CD4-positive, alpha-beta memory T cell (primary cell): ENCODE data around the gene SLC17A3. TPM values are rescaled to one million over a fixed set of nuclear protein-coding genes. Genes with fewer than 3 reads are reported as not detected.

ENCODE experiments used
- CTCF ChIA-PET: fragments of 350-600 bp; sonication (Branson Sonifier 250); formaldehyde crosslinking; loops from one replicate; lab custom pipeline; 2021; ENCODE audit warnings: inconsistent platforms; ENCODE audit not compliant: partially characterized antibody; lab: Charles Lee
- POLR2A ChIA-PET: fragments of 350-600 bp; sonication (Branson Sonifier 250); formaldehyde crosslinking; loops from one replicate; lab custom pipeline; 2021; ENCODE audit not compliant: partially characterized antibody; lab: Charles Lee
- DNase-seq, 5 donors: peaks; one replicate each; pipeline versions ENCODE4 v3.0.0 to v3.0.0-alpha.2; 2020 to 2022; ENCODE audit warnings: mixed read lengths in 1 of 5
- H3K27ac ChIP-seq: one replicate; pipeline ENCODE4 v1.7.0; 2013; ENCODE audit warnings: low read depth, low read length
- H3K27me3 ChIP-seq: 2 replicates; pipeline ENCODE4 v1.7.0; 2013; ENCODE audit warnings: mild to moderate bottlenecking, low read length, moderate library complexity; ENCODE audit not compliant: insufficient read depth
- H3K36me3 ChIP-seq: 2 replicates; pipeline ENCODE4 v1.7.0; 2013; ENCODE audit warnings: mild to moderate bottlenecking, low read length, moderate library complexity; ENCODE audit not compliant: insufficient read depth
- H3K4me1 ChIP-seq: 2 replicates; pipeline ENCODE4 v1.7.0; 2013; ENCODE audit warnings: mild to moderate bottlenecking, low read length, moderate library complexity; ENCODE audit not compliant: insufficient read depth
- H3K4me3 ChIP-seq, 2 donors: one replicate each; pipeline ENCODE4 v1.7.0; 2013; ENCODE audit warnings: low read length in 2 of 2, mild to moderate bottlenecking in 1 of 2
- H3K9me3 ChIP-seq, 2 donors: one replicate each; pipeline ENCODE4 v1.7.0; 2013; ENCODE audit warnings: low read length in 2 of 2, control low read depth in 1 of 2; ENCODE audit not compliant: control insufficient read depth in 1 of 2
- H3K27ac Mint-ChIP-seq, 7 donors: one replicate each; pipeline ENCODE4 v1.8.0; 2020 to 2021; ENCODE audit warnings: mixed read lengths in 7 of 7, mild to moderate bottlenecking in 6 of 7, inconsistent platforms in 3 of 7, moderate library complexity in 3 of 7
- H3K27me3 Mint-ChIP-seq, 2 donors: one replicate each; pipeline ENCODE4 v1.8.0; 2020 to 2021; ENCODE audit warnings: mixed read lengths in 2 of 2
- H3K36me3 Mint-ChIP-seq, 2 donors: one replicate each; pipeline ENCODE4 v1.8.0; 2020 to 2021; ENCODE audit warnings: mixed read lengths in 2 of 2, inconsistent platforms in 1 of 2, mild to moderate bottlenecking in 1 of 2
- H3K4me1 Mint-ChIP-seq, 4 donors: one replicate each; pipeline ENCODE4 v1.8.0; 2020 to 2021; ENCODE audit warnings: mixed read lengths in 4 of 4, mild to moderate bottlenecking in 1 of 4
- H3K4me3 Mint-ChIP-seq, 8 donors: one replicate each; pipeline ENCODE4 v1.8.0; 2020 to 2021; ENCODE audit warnings: mixed read lengths in 8 of 8, mild to moderate bottlenecking in 7 of 8, moderate library complexity in 6 of 8, inconsistent platforms in 3 of 8
- H3K9me3 Mint-ChIP-seq, 8 donors: one replicate each; pipeline ENCODE4 v1.8.0; 2020 to 2021; ENCODE audit warnings: mixed read lengths in 8 of 8, mild to moderate bottlenecking in 5 of 8, inconsistent platforms in 3 of 8, moderate library complexity in 1 of 8
- intact Hi-C: fragments of 100-400 bp; cut with micrococcal nuclease; formaldehyde crosslinking; loops from one replicate; pipeline ENCODE4 v1.15.1; 2023
- polyA plus RNA-seq, 2 donors: library from polyadenylated mRNA; unstranded; fragments of 300-500 nt; fragmentation: Illumina TruSeq; gene quantifications; one replicate each; pipeline ENCODE4 v1.2.3, GENCODE V29; 2021
- total RNA-seq, 2 experiments: library from RNA; stranded (reverse); gene quantifications; one replicate each; pipeline ENCODE4 v1.2.3, GENCODE V29; 2021

Gene SLC17A3
- total and polyA plus RNA-seq, 4 experiments from 2014 or later = 0.75 to 1.00 (median 0.81) TPM; not detected in 1

DNA sequence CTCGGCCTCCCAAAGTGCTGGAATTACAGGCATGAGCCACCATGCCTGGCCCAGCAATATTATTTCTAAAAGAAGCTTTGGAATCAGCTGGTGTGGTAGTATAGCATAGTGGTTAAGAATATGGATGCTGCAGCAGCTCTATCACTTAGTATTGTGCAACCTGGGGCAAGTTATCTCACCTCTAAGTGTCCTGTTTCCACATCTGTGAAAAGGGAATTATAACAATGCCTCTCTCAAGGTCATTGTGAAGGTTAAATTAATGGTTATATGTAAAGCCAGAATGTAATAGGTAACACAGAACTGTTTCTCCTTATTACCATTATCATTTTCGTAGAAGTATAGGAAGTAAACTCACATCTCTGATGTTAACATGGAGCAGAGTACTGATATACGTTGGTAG, 42.3 kb upstream of the SLC17A3 start:
- Histone ChIP-seq H3K36me3 (no peaks in the 10 kb centered on the region), H3K27me3 (no peaks in the 10 kb centered on the region), H3K27ac (no peak overlapping the region), H3K4me3 (no peak overlapping the region), H3K4me1 (no peaks in the 10 kb centered on the region), H3K9me3 (no peaks in the 10 kb centered on the region)
- POLR2A ChIA-PET = no interaction called here
- Mint-ChIP-seq H3K4me1 (no peaks in the 10 kb centered on the region), H3K4me3 (no peak overlapping the region), H3K9me3 (no peaks in the 10 kb centered on the region), H3K27ac (no peak overlapping the region), H3K27me3 (peaks cover 4 to 7% of the 10 kb centered on the region in 2 donors), H3K36me3 (no peaks in the 10 kb centered on the region)
- no peak for DNase-seq
- intact Hi-C loops = no loop called here
- CTCF ChIA-PET = interaction anchor here (0.8 kb wide), 1 partner anchor 12 kb away, joined by 3 read pairs; no protein-coding TSS in a partner anchor

DNA sequence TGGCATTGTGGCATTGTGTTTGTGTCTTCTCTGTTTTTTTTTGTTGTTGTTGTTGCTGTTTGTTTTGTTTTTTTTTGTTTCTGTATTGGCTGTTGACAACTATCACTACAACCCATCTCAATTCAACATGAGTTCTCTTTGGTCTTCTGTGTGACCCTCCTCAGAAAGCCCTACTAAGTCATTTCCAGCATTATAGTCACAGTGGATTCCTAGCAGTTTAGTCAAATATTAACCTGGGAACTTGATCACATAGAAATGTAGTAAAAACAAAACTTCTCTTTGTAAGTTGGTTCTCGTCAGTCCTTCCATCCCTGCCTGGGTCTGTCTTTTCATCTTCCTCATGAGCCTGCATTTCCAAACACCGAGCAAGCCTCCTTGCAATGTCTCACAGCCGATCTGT, 39.7 kb upstream of the SLC17A3 start:
- Mint-ChIP-seq H3K4me1 (no peaks in the 10 kb centered on the region), H3K27me3 (peaks cover 4 to 7% of the 10 kb centered on the region in 2 donors), H3K4me3 (no peak overlapping the region), H3K36me3 (no peaks in the 10 kb centered on the region), H3K27ac (no peak overlapping the region), H3K9me3 (no peaks in the 10 kb centered on the region)
- Histone ChIP-seq H3K27ac (no peak overlapping the region), H3K36me3 (no peaks in the 10 kb centered on the region), H3K4me3 (no peak overlapping the region), H3K4me1 (no peaks in the 10 kb centered on the region), H3K27me3 (no peaks in the 10 kb centered on the region), H3K9me3 (no peaks in the 10 kb centered on the region)
- POLR2A ChIA-PET = no interaction called here
- DNase-seq = no peak
- CTCF ChIA-PET = no interaction called here
- intact Hi-C loops = no loop called here

DNA sequence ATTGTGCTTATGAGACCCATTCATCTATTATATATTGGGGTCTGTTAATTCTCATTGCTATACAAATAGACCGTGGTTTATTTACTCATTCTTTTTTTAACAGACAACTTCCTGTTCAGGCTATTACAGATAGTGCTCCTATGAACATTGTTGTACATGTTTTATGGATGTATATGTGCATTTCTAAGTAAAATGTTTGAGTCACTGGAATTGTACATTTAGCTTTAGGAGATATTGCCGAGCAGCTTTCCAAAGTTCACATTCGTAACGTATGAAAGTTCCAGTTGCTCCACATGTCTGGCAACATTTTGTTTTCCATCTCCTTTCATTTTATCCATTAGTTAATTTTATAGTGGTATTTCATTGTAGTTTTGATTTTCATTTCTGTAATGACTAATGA, 37.3 kb upstream of the SLC17A3 start:
- Mint-ChIP-seq H3K27me3 (peaks cover 4 to 13% of the 10 kb centered on the region in 2 donors), H3K36me3 (no peaks in the 10 kb centered on the region), H3K9me3 (no peaks in the 10 kb centered on the region), H3K4me1 (no peaks in the 10 kb centered on the region), H3K27ac (no peak overlapping the region), H3K4me3 (no peak overlapping the region)
- Histone ChIP-seq H3K9me3 (no peaks in the 10 kb centered on the region), H3K27me3 (no peaks in the 10 kb centered on the region), H3K27ac (no peak overlapping the region), H3K4me1 (no peaks in the 10 kb centered on the region), H3K36me3 (no peaks in the 10 kb centered on the region), H3K4me3 (no peak overlapping the region)
- intact Hi-C loops = no loop called here
- ChIA-PET CTCF (no interaction called here), POLR2A (no interaction called here)
- DNase-seq = no peak

DNA sequence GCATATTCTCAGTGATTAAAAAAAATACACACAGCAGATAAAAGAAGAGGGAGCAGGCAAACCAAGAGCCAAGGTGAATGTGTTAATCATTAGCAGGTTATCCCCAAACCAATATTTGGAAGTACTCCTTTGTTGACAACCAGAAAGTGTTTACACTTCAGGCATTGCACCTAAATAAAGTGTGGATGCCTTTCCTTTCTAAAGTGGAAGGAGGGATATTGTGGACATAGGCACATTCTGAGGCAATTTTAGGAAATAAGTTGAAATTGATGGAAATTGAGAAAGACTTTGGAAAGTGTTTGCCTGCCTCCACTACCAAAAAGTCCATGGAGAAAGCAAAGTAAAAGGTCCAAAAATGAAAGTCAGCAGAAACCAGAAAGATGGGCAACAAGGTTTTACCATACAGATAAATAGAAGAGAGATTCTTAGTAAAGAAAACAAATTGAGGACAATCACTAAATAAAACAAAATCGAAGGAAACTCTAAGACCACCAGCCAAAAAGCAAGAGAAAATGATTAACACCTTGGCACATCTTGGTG, 33.5 kb upstream of the SLC17A3 start:
- peaks cover 6 to 19% of the 10 kb centered on the region in 2 donors for H3K27me3 Mint-ChIP-seq

DNA sequence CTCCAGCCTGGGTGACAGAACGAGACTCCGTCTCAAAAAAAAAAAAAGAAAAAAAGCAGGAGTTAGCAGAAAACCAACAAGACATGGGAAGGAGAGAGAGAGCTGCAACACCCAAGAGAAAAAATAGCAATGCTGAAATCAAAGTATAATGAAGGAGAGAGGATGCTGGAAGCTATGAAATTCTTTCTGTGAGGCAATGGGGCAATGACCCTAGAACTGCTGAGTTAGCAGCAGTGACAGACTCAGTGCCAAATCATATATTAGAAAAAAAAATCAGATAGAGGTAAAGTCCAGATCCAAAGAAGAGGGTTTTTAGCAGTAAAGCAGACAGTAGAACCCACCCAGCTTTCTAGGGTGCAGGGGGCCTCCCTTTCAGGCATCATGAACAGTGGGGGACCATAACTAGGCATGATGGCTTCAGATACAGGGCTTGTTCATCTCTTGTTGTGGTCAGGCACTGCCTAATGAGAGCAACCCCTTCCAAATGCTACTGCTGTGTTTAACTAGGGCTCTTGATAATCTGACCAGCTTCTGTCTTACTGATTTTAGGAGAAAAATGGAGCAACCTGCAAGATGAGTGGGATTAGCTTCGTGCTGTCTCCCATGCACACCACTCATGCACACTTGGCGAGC, 29.5 kb upstream of the SLC17A3 start:
- POLR2A ChIA-PET = no interaction called here
- no peak for DNase-seq
- H3K27ac Mint-ChIP-seq = no peak overlapping the region
- Histone ChIP-seq H3K4me3 (no peak overlapping the region), H3K4me1 (no peaks in the 10 kb centered on the region), H3K9me3 (no peaks in the 10 kb centered on the region), H3K27ac (no peak overlapping the region), H3K27me3 (no peaks in the 10 kb centered on the region), H3K36me3 (no peaks in the 10 kb centered on the region)
- peaks cover 4 to 18% of the 10 kb centered on the region in 2 donors for H3K27me3 Mint-ChIP-seq
- H3K9me3 Mint-ChIP-seq = no peaks in the 10 kb centered on the region
- CTCF ChIA-PET = interaction anchor here (0.7 to 1.1 kb wide), 2 partner anchors 13 to 638 kb away, joined by 3 read pairs; no protein-coding TSS in a partner anchor
- no peaks in the 10 kb centered on the region for H3K36me3 Mint-ChIP-seq
- no peak overlapping the region for H3K4me3 Mint-ChIP-seq
- no peaks in the 10 kb centered on the region for H3K4me1 Mint-ChIP-seq
- intact Hi-C loops = no loop called here

More for the DNA sequence above, 33.5 kb upstream of the SLC17A3 start:
- H3K4me3 ChIP-seq = no peak overlapping the region
- no peaks in the 10 kb centered on the region for H3K9me3 ChIP-seq
- DNase-seq = no peak
- no peaks in the 10 kb centered on the region for H3K4me1 ChIP-seq
- no peaks in the 10 kb centered on the region for H3K36me3 ChIP-seq
- POLR2A ChIA-PET = no interaction called here
- no peak overlapping the region for H3K4me3 Mint-ChIP-seq
- peak overlapping the region in 1 of 7 donors; percentile 15 for H3K27ac Mint-ChIP-seq
- CTCF ChIA-PET = no interaction called here
- H3K9me3 Mint-ChIP-seq = no peaks in the 10 kb centered on the region
- no peaks in the 10 kb centered on the region for H3K36me3 Mint-ChIP-seq
- no peaks in the 10 kb centered on the region for H3K4me1 Mint-ChIP-seq
- no peaks in the 10 kb centered on the region for H3K27me3 ChIP-seq
- intact Hi-C loops = no loop called here
- H3K27ac ChIP-seq = no peak overlapping the region

DNA sequence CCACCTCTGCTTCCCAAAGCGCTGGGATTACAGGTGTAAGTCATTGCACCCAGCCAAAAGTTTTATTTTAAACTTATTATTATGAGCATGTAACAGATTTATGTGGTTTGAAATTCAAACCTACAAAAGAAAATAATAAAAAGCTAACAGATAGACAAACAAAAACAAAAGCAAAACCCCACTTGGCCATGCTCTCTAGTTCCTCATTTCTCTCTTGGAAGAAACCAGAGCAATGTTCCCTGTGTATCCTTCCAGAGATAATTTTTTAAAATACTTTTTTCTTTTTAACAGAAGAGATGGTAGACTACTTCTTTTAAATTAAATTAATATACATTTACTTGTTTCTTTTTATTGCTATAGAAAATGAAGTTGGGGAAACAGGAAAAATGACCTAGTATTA, 28.0 kb upstream of the SLC17A3 start:
- intact Hi-C loops = no loop called here
- no peaks in the 10 kb centered on the region for H3K36me3 ChIP-seq
- peaks cover 4 to 11% of the 10 kb centered on the region in 2 donors for H3K27me3 Mint-ChIP-seq
- no peaks in the 10 kb centered on the region for H3K9me3 ChIP-seq
- no peaks in the 10 kb centered on the region for H3K4me1 Mint-ChIP-seq
- no peaks in the 10 kb centered on the region for H3K4me1 ChIP-seq
- H3K36me3 Mint-ChIP-seq = no peaks in the 10 kb centered on the region
- H3K9me3 Mint-ChIP-seq = no peaks in the 10 kb centered on the region
- CTCF ChIA-PET = interaction anchor here (0.9 to 1.3 kb wide), 4 partner anchors 10 to 114 kb away, joined by 3 to 5 read pairs (median 3); no protein-coding TSS in a partner anchor
- H3K27ac Mint-ChIP-seq = no peak overlapping the region
- POLR2A ChIA-PET = no interaction called here
- no peaks in the 10 kb centered on the region for H3K27me3 ChIP-seq
- no peak for DNase-seq
- H3K27ac ChIP-seq = no peak overlapping the region
- no peak overlapping the region for H3K4me3 Mint-ChIP-seq
- no peak overlapping the region for H3K4me3 ChIP-seq

DNA sequence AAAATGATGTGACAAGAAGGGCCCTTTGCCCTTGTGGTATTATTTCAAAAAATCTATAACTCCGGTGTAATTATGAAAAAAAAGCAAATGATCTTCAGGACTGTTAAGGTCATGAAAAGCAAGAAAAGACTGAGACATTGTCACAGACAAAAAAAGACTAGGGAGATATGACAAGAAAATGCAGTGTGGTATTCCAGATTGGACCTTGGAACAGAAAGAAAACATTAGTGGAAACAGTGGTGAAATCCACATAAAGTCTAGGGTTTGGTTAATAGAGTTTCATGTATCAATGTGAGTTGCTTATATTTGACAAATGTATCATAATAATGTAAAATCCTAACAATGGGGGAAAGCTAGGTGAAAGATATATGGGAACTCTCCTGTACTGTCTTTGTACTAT, 26.8 kb upstream of the SLC17A3 start:
- H3K27ac Mint-ChIP-seq = no peak overlapping the region
- H3K4me1 ChIP-seq = no peaks in the 10 kb centered on the region
- POLR2A ChIA-PET = no interaction called here
- H3K27me3 Mint-ChIP-seq = peaks cover 4 to 7% of the 10 kb centered on the region in 2 donors
- H3K4me3 ChIP-seq = no peak overlapping the region
- H3K27me3 ChIP-seq = no peaks in the 10 kb centered on the region
- H3K4me3 Mint-ChIP-seq = no peak overlapping the region
- no peak overlapping the region for H3K27ac ChIP-seq
- H3K9me3 Mint-ChIP-seq = no peaks in the 10 kb centered on the region
- H3K4me1 Mint-ChIP-seq = no peaks in the 10 kb centered on the region
- no peaks in the 10 kb centered on the region for H3K36me3 Mint-ChIP-seq
- CTCF ChIA-PET = interaction anchor here (0.7 to 1.3 kb wide), 5 partner anchors 9 to 295 kb away, joined by 3 to 5 read pairs (median 3); no protein-coding TSS in a partner anchor
- no peaks in the 10 kb centered on the region for H3K9me3 ChIP-seq
- no peak for DNase-seq
- H3K36me3 ChIP-seq = no peaks in the 10 kb centered on the region
- intact Hi-C loops = no loop called here
